NB4 (cell line): ENCODE data around the gene PODXL.

Experiments used
- DNase-seq: peaks from one replicate; pipeline ENCODE4 v3.0.0; 2010; ENCODE audit warnings: low read depth
- H3K4me3 ChIP-seq: one replicate; pipeline ENCODE4 v1.5.1; 2011; ENCODE audit warnings: mild to moderate bottlenecking, low read depth, low read length, moderate library complexity
- CTCF ChIP-seq: IDR thresholded peaks from one replicate; pipeline ENCODE4 v1.5.1; 2012; ENCODE audit warnings: low read depth, low read length
- MAX ChIP-seq: IDR thresholded peaks from 2 replicates; pipeline ENCODE4 v1.6.1; 2011; ENCODE audit warnings: low read depth, low read length
- MYC ChIP-seq: IDR thresholded peaks from 2 replicates; pipeline ENCODE4 v1.6.1; 2011; ENCODE audit warnings: low read depth, low read length
- POLR2A ChIP-seq: IDR thresholded peaks from 2 replicates; pipeline ENCODE4 v1.6.1; 2011; ENCODE audit warnings: mild to moderate bottlenecking; ENCODE audit not compliant: insufficient read length; ENCODE audit errors: extremely low read depth

PODXL gene

GRCh38 chr7:131540491-131541162, 15.8 kb downstream of the PODXL start:
- H3K4me3 ChIP-seq: no peak overlapping the region
- TF ChIP-seq POLR2A: no peak
- no peak for TF ChIP-seq MYC
- no peak for TF ChIP-seq CTCF
- TF ChIP-seq MAX: no peak
- no peak for DNase-seq

- no peak for TF ChIP-seq CTCF
- TF ChIP-seq POLR2A: no peak
- TF ChIP-seq MYC: no peak
- TF ChIP-seq MAX: no peak
- DNase-seq: no peak
- H3K4me3 ChIP-seq: no peak overlapping the region
Measured at GRCh38 chr7:131538813-131539179, 17.6 kb downstream of the PODXL start.

GRCh38 chr7:131538071-131538812, 18.2 kb downstream of the PODXL start:
- TF ChIP-seq CTCF (no peak), MYC (no peak), POLR2A (no peak), MAX (no peak)
- DNase-seq: no peak

GRCh38 chr7:131537571-131537978, 18.9 kb downstream of the PODXL start:
- H3K4me3 ChIP-seq: no peak overlapping the region
- TF ChIP-seq MAX: no peak
- no peak for TF ChIP-seq CTCF
- TF ChIP-seq POLR2A: no peak
- no peak for TF ChIP-seq MYC
- no peak for DNase-seq

More at GRCh38 chr7:131538071-131538812, 18.2 kb downstream of the PODXL start:
- no peak overlapping the region for H3K4me3 ChIP-seq

- TF ChIP-seq POLR2A (no peak), MYC (no peak), MAX (no peak), CTCF (no peak)
- no peak overlapping the region for H3K4me3 ChIP-seq
- no peak for DNase-seq
Measured at GRCh38 chr7:131536361-131536849, 20.0 kb downstream of the PODXL start.
